GM12865 (cell line): ENCODE results near the gene ZNF440.
"Not testable (repeated sequence)": the region's sequence is repeated elsewhere in the genome, so short reads cannot be mapped to it uniquely, and the experiment has no call there.

Experiments used
- DNase-seq: peaks from one replicate; pipeline ENCODE4 v3.0.0; 2010; ENCODE audit warnings: low read depth
- H3K4me3 ChIP-seq: 2 replicates; pipeline ENCODE4 v1.5.1; 2011; ENCODE audit warnings: mild to moderate bottlenecking, low read depth, low read length, control low read depth
- TF ChIP-seq, protein P1 (sequence below): IDR thresholded peaks from 2 replicates; pipeline ENCODE4 v1.5.1; 2011; ENCODE audit warnings: low read length, control low read depth, low read depth, inconsistent platforms; ENCODE audit not compliant: insufficient read depth; ENCODE audit errors: missing control alignments

The ZNF440 gene

DNA sequence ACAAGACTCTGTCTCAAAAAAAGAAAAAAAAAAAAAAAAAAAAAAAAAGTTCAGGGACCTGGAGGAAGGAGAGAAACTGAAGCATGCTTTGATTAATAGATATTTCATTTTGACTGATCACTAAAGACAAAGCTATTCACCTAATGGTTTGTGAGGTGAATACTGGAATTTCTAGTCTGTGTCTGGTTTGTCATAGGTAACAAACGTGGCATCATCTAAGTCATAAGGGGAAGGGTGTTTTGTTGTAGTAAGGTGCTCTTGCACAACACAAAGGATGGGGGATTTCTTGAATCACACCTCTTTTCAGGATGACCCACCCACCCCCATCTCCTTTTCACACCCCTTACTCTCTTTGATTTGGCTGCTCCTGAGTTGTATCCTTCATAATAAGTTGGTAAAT is 59.7 kb downstream of the ZNF440 start:
- TF ChIP-seq, protein P1, sequence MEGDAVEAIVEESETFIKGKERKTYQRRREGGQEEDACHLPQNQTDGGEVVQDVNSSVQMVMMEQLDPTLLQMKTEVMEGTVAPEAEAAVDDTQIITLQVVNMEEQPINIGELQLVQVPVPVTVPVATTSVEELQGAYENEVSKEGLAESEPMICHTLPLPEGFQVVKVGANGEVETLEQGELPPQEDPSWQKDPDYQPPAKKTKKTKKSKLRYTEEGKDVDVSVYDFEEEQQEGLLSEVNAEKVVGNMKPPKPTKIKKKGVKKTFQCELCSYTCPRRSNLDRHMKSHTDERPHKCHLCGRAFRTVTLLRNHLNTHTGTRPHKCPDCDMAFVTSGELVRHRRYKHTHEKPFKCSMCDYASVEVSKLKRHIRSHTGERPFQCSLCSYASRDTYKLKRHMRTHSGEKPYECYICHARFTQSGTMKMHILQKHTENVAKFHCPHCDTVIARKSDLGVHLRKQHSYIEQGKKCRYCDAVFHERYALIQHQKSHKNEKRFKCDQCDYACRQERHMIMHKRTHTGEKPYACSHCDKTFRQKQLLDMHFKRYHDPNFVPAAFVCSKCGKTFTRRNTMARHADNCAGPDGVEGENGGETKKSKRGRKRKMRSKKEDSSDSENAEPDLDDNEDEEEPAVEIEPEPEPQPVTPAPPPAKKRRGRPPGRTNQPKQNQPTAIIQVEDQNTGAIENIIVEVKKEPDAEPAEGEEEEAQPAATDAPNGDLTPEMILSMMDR = no peak

DNA sequence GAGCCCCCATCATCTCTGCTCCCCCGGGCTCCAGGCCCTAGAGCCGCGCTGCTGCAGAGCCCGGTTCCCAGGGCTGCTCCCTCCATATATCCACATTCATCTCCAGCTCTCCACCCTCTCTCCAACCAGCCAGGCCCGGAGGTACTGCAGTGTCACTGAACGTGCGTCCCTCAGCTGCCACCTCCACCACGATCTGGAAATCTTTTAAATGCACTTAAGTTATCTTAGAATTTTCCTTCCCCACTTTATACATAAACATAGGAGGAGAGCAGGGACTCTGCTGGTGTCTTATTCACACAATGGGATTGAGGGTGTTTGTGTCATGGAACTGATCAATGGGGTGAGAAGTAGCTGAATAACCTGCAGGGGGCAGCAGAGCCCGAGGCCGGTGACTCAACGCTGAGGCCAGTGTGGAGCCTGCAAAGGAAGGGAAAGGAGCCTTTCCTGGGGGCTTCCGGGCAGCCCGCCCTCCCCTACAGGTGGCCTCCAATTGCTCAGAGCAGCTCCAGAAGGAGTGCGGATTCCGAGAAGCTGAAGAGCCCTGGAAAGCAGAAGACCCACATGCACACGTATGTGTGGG is 65.7 kb downstream of the ZNF440 start:
- not testable (repeated sequence) for DNase-seq

More for the DNA sequence above, 59.7 kb downstream of the ZNF440 start:
- no peak overlapping the region for H3K4me3 ChIP-seq
- DNase-seq = no peak

DNA sequence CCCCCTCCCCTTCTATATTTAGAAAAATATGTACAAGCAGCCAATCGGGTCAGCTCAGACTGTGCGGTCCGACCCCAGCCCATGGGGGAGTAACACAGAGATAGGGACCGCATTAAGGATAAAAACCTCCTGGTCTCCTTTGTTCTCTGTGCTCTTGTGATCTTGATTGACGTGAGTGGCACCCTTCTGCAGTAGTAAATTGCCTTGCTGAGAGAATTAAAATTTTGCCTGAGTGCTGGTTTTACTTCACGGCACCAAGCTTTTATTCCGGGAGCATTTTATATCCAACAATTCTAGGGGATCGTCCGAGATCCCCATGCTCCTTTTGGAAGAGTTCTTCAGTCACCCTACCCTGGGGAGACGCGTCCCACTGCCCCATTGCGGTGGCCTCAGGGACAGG is 66.5 kb downstream of the ZNF440 start:
- TF ChIP-seq, protein P1 = no peak
- no peak for DNase-seq
- no peak overlapping the region for H3K4me3 ChIP-seq

More for the DNA sequence above, 65.7 kb downstream of the ZNF440 start:
- H3K4me3 ChIP-seq = not testable (repeated sequence)

DNA sequence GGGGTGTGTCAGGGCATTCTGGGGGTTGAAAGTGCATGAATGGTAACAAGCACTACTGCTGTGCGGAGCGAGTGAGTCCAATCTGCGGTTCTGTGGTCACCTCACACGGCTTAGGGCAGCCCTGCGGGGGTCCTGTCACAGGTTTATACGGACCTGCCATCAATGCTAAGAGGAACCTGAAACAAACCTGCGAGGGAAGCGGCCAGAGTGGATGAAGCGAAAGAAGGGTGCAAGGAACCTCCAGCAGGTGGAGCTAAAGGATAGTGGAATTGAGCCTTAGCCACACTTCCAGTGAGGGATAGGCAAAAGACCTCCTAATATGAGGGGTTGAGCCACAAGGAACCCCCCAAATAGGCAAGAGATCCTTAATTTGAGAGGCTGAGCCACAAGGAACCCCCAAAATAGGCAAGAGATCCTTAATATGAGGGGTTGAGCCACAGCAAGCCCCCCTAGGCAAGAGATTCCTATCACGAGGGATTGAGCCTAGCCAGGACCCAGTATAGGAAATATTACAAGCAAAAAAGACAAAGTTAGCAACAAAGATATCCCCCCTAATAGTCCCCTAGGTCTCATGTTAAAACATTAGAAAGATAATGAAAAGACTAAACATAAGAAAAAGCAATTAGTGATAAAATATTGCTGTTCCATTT is 67.2 kb downstream of the ZNF440 start:
- DNase-seq = peak; percentile 48
- TF ChIP-seq, protein P1 = peak; percentile 37
- no peak overlapping the region for H3K4me3 ChIP-seq

DNA sequence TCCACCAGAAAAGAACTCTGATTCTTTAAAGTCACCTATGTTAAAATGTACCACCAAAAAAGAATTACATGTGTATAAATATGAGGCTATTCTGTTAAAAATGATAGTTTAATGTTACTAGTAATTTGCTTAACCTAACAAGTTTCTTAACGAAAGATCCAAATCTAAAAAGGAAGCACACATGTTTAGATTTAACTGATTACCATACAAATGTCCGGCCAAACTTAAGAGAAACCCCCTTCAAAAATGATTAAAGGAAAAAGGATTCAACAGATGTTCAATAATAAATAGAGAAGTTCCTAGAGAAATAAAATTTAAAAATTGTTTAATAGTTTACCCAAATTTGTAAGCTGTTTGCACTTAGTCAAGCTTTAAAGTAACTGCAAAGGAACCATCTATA is 68.5 kb downstream of the ZNF440 start:
- no peak for DNase-seq
- H3K4me3 ChIP-seq = no peak overlapping the region
- TF ChIP-seq, protein P1 = no peak
